H1 (cell line): ENCODE results near the gene TAC4.

Source experiments
- BACH1 ChIP-seq: IDR thresholded peaks from 2 replicates; pipeline ENCODE4 v1.6.1; 2012; ENCODE audit warnings: low read length, improper control_type of control experiment
- CTCF ChIP-seq, 3 experiments: IDR thresholded peaks; 1 replicate in 2 of 3; 2 replicates in 1 of 3; pipeline versions ENCODE4 v1.5.1 to v1.6.1; 2011; ENCODE audit warnings: low read length in 3 of 3, mild to moderate bottlenecking in 3 of 3, inconsistent platforms in 2 of 3, low read depth in 1 of 3, moderate library complexity in 1 of 3; ENCODE audit not compliant: insufficient read depth in 1 of 3; ENCODE audit errors: control extremely low read depth in 1 of 3
- EGR1 ChIP-seq: IDR thresholded peaks from 2 replicates; pipeline ENCODE4 v1.6.1; 2011; ENCODE audit warnings: low read depth, low read length, borderline replicate concordance
- EZH2 ChIP-seq: fragments of 200-600 bp; sonication (generic); IDR thresholded peaks from 2 replicates; pipeline ENCODE4 v1.7.1; 2012; ENCODE audit warnings: low read depth, mild to moderate bottlenecking, moderate library complexity, low read length, inconsistent platforms; ENCODE audit not compliant: severe bottlenecking
- GABPA ChIP-seq: IDR thresholded peaks from 2 replicates; pipeline ENCODE4 v1.6.1; 2011; ENCODE audit warnings: mild to moderate bottlenecking, low read length, moderate library complexity, borderline replicate concordance; ENCODE audit not compliant: insufficient read depth
- JUN ChIP-seq: IDR thresholded peaks from 2 replicates; pipeline ENCODE4 v1.6.1; 2011; ENCODE audit warnings: low read depth, mild to moderate bottlenecking, improper control_type of control experiment, low read length
- MAX ChIP-seq: IDR thresholded peaks from 2 replicates; pipeline ENCODE4 v1.6.1; 2012; ENCODE audit warnings: inconsistent platforms
- POLR2A ChIP-seq, 2 experiments: IDR thresholded peaks; 1 replicate in 1 of 2; 2 replicates in 1 of 2; pipeline ENCODE4 v1.6.1; 2011; ENCODE audit warnings: low read depth in 2 of 2, low read length in 2 of 2, mild to moderate bottlenecking in 2 of 2; ENCODE audit errors: control extremely low read depth in 1 of 2
- SP1 ChIP-seq: IDR thresholded peaks from 2 replicates; pipeline ENCODE4 v1.6.1; 2011; ENCODE audit warnings: low read depth, low read length
- SP4 ChIP-seq: IDR thresholded peaks from 2 replicates; pipeline ENCODE4 v1.6.1; 2012; ENCODE audit warnings: low read length, inconsistent platforms
- USF2 ChIP-seq: IDR thresholded peaks from 2 replicates; pipeline ENCODE4 v1.6.1; 2011; ENCODE audit warnings: low read length, improper control_type of control experiment
- ZNF274 ChIP-seq: IDR thresholded peaks from 2 replicates; pipeline ENCODE4 v1.7.0; 2012; ENCODE audit warnings: low read length, borderline replicate concordance; ENCODE audit errors: extremely low read depth

DNA sequence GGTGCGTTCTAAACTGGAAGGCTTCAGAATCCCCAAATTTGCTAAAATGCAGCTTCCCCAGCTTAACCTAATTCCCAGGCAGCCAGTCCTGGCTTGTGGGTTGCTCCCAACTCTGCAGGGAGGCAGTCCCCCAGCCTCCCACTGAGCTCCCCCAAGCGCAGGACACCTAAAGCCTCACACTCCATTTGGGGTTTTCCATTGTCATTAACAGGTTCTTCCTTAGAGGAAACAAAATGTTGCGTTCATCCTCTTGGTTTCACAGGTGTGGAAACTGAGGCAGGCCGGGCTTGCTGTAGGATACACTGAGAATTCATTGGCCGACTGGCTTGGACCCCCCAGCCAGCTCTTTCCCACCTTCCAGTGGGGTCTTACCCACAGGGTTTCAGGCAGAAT, 2.3 kb upstream of the TAC4 start:
- TF ChIP-seq EZH2: no peak
- TF ChIP-seq GABPA: no peak
- TF ChIP-seq CTCF (IDR thresholded peaks at IDR 0.05; ENCODE audit: control extremely low read depth in 1 of 3, insufficient read depth in 1 of 3, low read depth in 1 of 3, low read length in 3 of 3): no peak
- TF ChIP-seq USF2: no peak
- no peak for TF ChIP-seq SP1
- TF ChIP-seq MAX: no peak
- no peak for TF ChIP-seq BACH1
- TF ChIP-seq ZNF274: no peak
- TF ChIP-seq JUN: no peak
- TF ChIP-seq POLR2A (IDR thresholded peaks at IDR 0.05; ENCODE audit: control extremely low read depth in 1 of 2, low read depth in 2 of 2, low read length in 2 of 2): no peak
- TF ChIP-seq SP4: no peak
- no peak for TF ChIP-seq EGR1
